GM23248 (cell line): ENCODE results near the gene CISH.

Source experiments
- EZH2 ChIP-seq: fragments of 200-600 bp; sonication (generic); IDR thresholded peaks from 2 replicates; pipeline ENCODE4 v1.6.1; 2018; ENCODE audit warnings: antibody characterized with exemption, mild to moderate bottlenecking; ENCODE audit not compliant: insufficient read depth, poor library complexity, severe bottlenecking
- EZH2phosphoT487 ChIP-seq: fragments of 200-600 bp; sonication (generic); IDR thresholded peaks from 2 replicates; pipeline ENCODE4 v1.6.1; 2018; ENCODE audit warnings: antibody characterized with exemption, moderate library complexity, mild to moderate bottlenecking, low read depth; ENCODE audit not compliant: insufficient read depth

DNA sequence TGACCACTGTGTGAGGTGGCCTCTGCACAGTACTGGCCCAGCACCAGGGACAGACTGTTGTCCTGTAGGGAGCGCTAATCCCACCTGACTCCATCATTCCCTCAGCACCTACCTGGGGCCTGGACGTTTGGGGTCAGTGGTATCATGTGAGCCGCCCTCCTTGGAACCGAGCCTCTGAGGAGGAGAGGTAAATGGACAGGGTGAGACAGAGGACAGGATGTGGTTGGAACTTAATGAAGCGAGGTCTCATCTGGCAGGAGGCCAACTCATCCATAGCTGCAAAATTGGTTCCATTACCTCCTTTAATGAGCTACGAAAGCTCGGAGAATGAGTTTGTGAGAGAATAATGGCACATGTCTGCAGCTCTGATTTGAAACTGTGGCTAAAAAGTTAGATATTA, 19.3 kb upstream of the CISH start:
- TF ChIP-seq EZH2phosphoT487 = no peak
- TF ChIP-seq EZH2 = no peak
